ENCODE results near the gene CACNA2D3. TPM values are rescaled to one million over a fixed set of nuclear protein-coding genes. Genes with fewer than 3 reads are reported as not detected.

CACNA2D3 gene
- total RNA-seq, 4 donors from 2014 or later = 0.55 to 3.4 (median 1.6) TPM

DNA sequence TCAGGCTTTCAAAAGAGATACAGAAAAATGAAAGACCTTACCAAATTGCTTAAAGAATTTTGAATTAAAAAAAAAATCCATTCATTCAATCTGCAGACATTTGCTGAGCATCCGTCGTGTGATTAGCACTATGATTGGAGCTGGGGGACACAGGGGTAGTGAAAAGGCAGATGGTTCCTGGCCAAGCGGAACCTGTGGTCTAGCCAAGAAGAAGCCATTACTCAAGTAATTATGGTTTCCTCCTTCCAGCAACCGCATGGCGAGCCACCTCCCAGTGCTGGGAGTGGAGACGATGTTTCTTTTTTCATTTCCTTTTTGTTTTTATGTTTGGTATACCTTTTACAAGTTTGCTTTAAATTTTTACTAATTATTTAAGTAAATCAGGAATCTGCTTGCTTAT is 140.2 kb downstream of the CACNA2D3 start:
- Histone ChIP-seq H3K4me1 (no peaks in the 10 kb centered on the region), H3K4me3 (no peak overlapping the region), H3K36me3 (no peaks in the 10 kb centered on the region), H3K27ac (no peak overlapping the region), H3K9me3 (no peaks in the 10 kb centered on the region), H3K27me3 (no peaks in the 10 kb centered on the region)
- TF ChIP-seq POLR2AphosphoS5 (IDR thresholded peaks at IDR 0.05) = no peak
- TF ChIP-seq POLR2A (IDR thresholded peaks at IDR 0.05) = no peak
- TF ChIP-seq, protein P1, sequence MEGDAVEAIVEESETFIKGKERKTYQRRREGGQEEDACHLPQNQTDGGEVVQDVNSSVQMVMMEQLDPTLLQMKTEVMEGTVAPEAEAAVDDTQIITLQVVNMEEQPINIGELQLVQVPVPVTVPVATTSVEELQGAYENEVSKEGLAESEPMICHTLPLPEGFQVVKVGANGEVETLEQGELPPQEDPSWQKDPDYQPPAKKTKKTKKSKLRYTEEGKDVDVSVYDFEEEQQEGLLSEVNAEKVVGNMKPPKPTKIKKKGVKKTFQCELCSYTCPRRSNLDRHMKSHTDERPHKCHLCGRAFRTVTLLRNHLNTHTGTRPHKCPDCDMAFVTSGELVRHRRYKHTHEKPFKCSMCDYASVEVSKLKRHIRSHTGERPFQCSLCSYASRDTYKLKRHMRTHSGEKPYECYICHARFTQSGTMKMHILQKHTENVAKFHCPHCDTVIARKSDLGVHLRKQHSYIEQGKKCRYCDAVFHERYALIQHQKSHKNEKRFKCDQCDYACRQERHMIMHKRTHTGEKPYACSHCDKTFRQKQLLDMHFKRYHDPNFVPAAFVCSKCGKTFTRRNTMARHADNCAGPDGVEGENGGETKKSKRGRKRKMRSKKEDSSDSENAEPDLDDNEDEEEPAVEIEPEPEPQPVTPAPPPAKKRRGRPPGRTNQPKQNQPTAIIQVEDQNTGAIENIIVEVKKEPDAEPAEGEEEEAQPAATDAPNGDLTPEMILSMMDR (IDR thresholded peaks at IDR 0.05) = no peak
- TF ChIP-seq EP300 (IDR thresholded peaks at IDR 0.05; ENCODE audit: low read depth) = no peak
- in situ Hi-C loops (cut with MboI; ENCODE audit: low pct_ligation_motif_present in 1 of 4, low pct_unique_long_range_greater_than_20kb in 1 of 4, low sequenced_read_pairs in 3 of 4) = no loop called here
- 63 to 72% methylated on average over 6 of the region's 6 CpGs for WGBS, 2 donors (ENCODE audit: low coverage in 1 of 2)
- DNase-seq = no peak
- intact Hi-C loops (cut with DNase I; ENCODE audit: low total_unique reads) = no loop called here

DNA sequence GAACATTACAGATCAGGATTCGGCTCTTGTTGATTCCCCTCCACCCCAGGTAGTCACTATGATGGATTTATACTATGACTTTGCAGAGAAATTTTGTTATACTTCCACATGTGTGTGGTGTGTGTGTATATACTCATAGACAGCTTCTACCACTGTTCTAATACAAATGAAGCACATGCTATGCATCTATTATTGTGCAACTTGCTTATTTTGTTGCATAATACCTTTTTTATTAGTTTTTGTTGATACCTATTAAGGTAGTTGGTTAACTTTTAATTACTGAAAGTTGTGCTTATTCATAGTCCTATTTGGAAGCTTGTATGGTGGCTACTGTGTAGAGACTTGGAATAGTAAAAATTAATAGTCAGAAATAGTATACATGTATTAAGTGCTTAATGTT is 140.6 kb downstream of the CACNA2D3 start:
- Histone ChIP-seq H3K36me3 (no peaks in the 10 kb centered on the region), H3K4me1 (no peaks in the 10 kb centered on the region), H3K4me3 (no peak overlapping the region), H3K27me3 (no peaks in the 10 kb centered on the region), H3K27ac (no peak overlapping the region), H3K9me3 (no peaks in the 10 kb centered on the region)
- in situ Hi-C loops (cut with MboI; ENCODE audit: low pct_ligation_motif_present in 1 of 4, low pct_unique_long_range_greater_than_20kb in 1 of 4, low sequenced_read_pairs in 3 of 4) (no loop called here), intact Hi-C loops (cut with DNase I; ENCODE audit: low total_unique reads) (no loop called here)
- WGBS, 2 donors (ENCODE audit: low coverage in 1 of 2) = 57 to 69% methylated on average over 1 of the region's 1 CpG
- no peak for DNase-seq
- TF ChIP-seq EP300 (IDR thresholded peaks at IDR 0.05; ENCODE audit: low read depth) (no peak), POLR2A (IDR thresholded peaks at IDR 0.05) (no peak), POLR2AphosphoS5 (IDR thresholded peaks at IDR 0.05) (no peak)
- TF ChIP-seq, protein P1 (IDR thresholded peaks at IDR 0.05) = no peak

DNA sequence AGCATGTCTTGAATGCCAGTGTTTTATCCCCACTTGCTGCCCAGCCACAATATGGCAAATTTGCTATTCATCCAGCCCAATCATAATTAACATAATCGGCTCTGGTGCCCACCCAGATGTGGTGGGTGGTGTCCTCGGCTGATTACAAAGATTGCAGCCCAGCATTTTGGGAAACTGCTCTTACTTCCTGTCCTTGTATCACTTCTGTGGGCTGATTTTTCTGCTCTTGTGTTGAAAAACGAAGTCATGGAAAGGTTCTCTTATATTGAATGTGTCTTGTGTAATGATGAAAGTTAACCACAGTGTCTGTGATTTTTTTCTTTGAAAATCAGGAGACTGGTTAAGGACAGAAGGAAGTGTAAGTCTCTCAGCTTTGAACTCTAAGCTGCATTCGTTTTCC is 141.7 kb downstream of the CACNA2D3 start:
- H3K27ac ChIP-seq = no peak overlapping the region
- 42 to 54% methylated on average over 2 to 4 of the region's 4 CpGs for WGBS, 2 donors (ENCODE audit: low coverage in 1 of 2)
- H3K4me3 ChIP-seq = no peak overlapping the region
- intact Hi-C loops (cut with DNase I; ENCODE audit: low total_unique reads) (no loop called here), in situ Hi-C loops (cut with MboI; ENCODE audit: low pct_ligation_motif_present in 1 of 4, low pct_unique_long_range_greater_than_20kb in 1 of 4, low sequenced_read_pairs in 3 of 4) (no loop called here)
- TF ChIP-seq POLR2AphosphoS5 (IDR thresholded peaks at IDR 0.05) = no peak
- no peak for TF ChIP-seq POLR2A (IDR thresholded peaks at IDR 0.05)
- TF ChIP-seq, protein P1 (IDR thresholded peaks at IDR 0.05) = no peak
- no peak for TF ChIP-seq EP300 (IDR thresholded peaks at IDR 0.05; ENCODE audit: low read depth)
- no peak for DNase-seq
- H3K9me3 ChIP-seq = no peaks in the 10 kb centered on the region
- H3K36me3 ChIP-seq = no peaks in the 10 kb centered on the region
- no peaks in the 10 kb centered on the region for H3K27me3 ChIP-seq
- no peaks in the 10 kb centered on the region for H3K4me1 ChIP-seq

DNA sequence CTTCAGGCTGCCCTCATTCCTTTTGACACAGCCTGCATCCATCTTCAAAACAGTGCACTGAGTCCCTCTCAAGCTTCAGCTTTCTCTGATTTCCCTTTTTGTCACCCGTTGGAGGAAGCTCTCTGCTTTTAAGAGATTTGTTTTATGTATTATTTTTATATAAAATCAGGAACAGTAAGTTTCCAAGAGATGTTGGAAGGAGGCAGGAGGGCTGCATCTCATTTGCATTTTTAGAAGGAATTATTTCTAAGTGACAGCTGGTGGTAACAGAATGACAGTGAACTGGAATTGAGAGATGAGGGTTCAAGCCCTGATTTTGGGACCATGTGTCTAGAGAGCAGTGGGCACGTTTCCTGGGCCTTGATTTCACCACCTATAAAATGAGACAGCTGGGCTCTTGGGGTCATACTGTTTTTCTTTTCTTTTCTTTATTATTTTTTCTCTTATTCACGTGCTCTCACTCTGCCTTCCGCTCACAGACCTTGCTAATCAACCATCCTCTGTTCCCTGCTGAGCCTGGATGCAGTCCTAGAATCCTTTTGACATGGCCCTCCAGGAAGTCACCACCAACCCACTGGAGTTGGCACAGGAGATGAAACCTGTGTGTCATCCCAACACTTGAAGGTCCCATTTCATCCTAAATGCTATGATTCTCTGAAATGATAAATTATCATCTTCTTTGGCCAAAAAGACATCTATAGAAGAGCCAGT is 148.6 kb downstream of the CACNA2D3 start:
- TF ChIP-seq POLR2A (IDR thresholded peaks at IDR 0.05) (no peak), POLR2AphosphoS5 (IDR thresholded peaks at IDR 0.05) (no peak), EP300 (IDR thresholded peaks at IDR 0.05; ENCODE audit: low read depth) (no peak)
- TF ChIP-seq, protein P1 (IDR thresholded peaks at IDR 0.05) = no peak
- H3K9me3 ChIP-seq = no peaks in the 10 kb centered on the region
- no peaks in the 10 kb centered on the region for H3K36me3 ChIP-seq
- intact Hi-C loops (cut with DNase I; ENCODE audit: low total_unique reads) = no loop called here
- H3K27me3 ChIP-seq = no peaks in the 10 kb centered on the region
- in situ Hi-C loops (cut with MboI; ENCODE audit: low pct_ligation_motif_present in 1 of 4, low pct_unique_long_range_greater_than_20kb in 1 of 4, low sequenced_read_pairs in 3 of 4) = no loop called here
- 45 to 58% methylated on average over 3 to 4 of the region's 4 CpGs for WGBS, 2 donors (ENCODE audit: low coverage in 1 of 2)
- H3K4me1 ChIP-seq = no peaks in the 10 kb centered on the region
- H3K27ac ChIP-seq = no peak overlapping the region
- no peak overlapping the region for H3K4me3 ChIP-seq
- no peak for DNase-seq

Measured in transverse colon (tissue), 4 donors.